NB4 (cell line): ENCODE results near the gene GAGE12E.
"Not testable (repeated sequence)": the region's sequence is repeated elsewhere in the genome, so short reads cannot be mapped to it uniquely, and the experiment has no call there.

Source experiments
- MYC ChIP-seq: IDR thresholded peaks from 2 replicates; pipeline ENCODE4 v1.6.1; 2011; ENCODE audit warnings: low read depth, low read length
- POLR2A ChIP-seq: IDR thresholded peaks from 2 replicates; pipeline ENCODE4 v1.6.1; 2011; ENCODE audit warnings: mild to moderate bottlenecking; ENCODE audit not compliant: insufficient read length; ENCODE audit errors: extremely low read depth
- TF ChIP-seq, protein P1 (sequence below): IDR thresholded peaks from one replicate; pipeline ENCODE4 v1.5.1; 2012; ENCODE audit warnings: low read depth, low read length

DNA sequence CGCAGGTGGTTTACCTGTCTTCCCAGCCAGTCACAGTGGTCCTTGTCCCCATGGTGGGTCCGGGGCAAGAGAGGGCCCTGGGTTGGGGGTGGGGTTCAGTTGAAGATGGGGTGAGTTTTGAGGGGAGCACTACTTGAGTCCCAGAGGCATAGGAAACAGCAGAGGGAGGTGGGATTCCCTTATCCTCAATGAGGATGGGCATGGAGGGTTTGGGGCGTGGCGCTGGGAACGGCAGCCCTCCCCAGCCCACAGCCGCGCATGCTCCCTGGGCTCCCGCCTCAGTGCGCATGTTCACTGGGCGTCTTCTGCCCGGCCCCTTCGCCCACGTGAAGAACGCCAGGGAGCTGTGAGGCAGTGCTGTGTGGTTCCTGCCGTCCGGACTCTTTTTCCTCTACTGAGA lies 47.6 kb downstream of the GAGE12E start, which contains the start of gene GAGE1:
- TF ChIP-seq, protein P1, sequence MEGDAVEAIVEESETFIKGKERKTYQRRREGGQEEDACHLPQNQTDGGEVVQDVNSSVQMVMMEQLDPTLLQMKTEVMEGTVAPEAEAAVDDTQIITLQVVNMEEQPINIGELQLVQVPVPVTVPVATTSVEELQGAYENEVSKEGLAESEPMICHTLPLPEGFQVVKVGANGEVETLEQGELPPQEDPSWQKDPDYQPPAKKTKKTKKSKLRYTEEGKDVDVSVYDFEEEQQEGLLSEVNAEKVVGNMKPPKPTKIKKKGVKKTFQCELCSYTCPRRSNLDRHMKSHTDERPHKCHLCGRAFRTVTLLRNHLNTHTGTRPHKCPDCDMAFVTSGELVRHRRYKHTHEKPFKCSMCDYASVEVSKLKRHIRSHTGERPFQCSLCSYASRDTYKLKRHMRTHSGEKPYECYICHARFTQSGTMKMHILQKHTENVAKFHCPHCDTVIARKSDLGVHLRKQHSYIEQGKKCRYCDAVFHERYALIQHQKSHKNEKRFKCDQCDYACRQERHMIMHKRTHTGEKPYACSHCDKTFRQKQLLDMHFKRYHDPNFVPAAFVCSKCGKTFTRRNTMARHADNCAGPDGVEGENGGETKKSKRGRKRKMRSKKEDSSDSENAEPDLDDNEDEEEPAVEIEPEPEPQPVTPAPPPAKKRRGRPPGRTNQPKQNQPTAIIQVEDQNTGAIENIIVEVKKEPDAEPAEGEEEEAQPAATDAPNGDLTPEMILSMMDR: not testable (repeated sequence)
- not testable (repeated sequence) for TF ChIP-seq POLR2A, MYC
